GM12875 (cell line): ENCODE measurements around the gene TIGD1.

ENCODE experiments used
- H3K4me3 ChIP-seq: one replicate; pipeline ENCODE4 v1.5.1; 2011; ENCODE audit warnings: low read depth, low read length, control low read depth
- CTCF ChIP-seq: IDR thresholded peaks from 2 replicates; pipeline ENCODE4 v1.5.1; 2011; ENCODE audit warnings: low read depth, mild to moderate bottlenecking, control low read depth, inconsistent platforms, low read length, moderate library complexity, borderline replicate concordance; ENCODE audit not compliant: insufficient read depth

The TIGD1 gene

DNA sequence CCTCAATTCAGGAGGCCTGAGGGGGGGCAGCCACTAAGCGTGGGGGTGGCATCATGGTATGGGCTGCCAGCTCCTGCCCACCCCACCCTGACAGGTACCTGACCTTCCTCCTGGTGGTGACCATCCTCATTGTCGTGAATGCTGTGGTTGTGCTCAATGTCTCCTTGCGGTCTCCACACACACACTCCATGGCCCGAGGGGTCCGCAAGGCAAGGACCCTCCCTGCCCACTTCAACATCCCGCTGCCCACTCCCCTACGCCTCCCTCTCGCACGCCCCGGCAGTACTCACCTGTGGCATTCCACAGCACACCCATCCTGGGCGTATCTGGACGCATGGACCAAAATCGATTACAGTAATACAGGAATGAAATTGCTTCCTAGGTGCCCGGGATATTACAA is 6.9 kb downstream of the TIGD1 start:
- TF ChIP-seq CTCF, result no peak
- no peak overlapping the region for H3K4me3 ChIP-seq

DNA sequence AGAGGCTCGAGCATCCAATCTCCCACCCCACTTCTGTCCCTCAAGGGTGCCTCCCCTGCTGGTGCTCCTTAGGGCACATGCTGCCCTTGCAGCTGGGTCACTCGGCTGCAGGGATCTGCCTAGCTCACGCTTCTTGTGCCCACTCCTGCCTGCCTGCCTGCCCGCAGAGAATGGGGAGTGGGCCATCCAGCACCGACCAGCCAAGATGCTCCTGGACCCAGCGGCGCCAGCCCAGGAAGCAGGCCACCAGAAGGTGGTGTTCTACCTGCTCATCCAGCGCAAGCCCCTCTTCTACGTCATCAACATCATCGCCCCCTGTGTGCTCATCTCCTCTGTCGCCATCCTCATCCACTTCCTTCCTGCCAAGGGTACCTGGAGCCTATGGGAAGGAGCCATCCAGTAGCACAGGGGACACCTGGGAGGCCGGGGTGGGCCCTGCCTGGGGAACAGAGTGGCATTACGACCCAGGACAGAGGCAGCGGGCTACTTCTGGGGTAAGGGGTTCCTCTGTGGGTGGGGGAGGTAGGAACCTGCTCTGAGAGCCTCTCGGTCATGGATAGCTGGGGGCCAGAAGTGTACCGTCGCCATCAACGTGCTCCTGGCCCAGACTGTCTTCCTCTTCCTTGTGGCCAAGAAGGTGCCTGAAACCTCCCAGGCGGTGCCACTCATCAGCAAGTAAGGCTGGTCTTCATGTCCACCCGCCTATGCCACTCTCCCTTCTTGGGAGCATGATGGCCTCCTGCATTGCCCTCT is 7.5 kb downstream of the TIGD1 start:
- TF ChIP-seq CTCF, result no peak
- H3K4me3 ChIP-seq, result no peak overlapping the region

DNA sequence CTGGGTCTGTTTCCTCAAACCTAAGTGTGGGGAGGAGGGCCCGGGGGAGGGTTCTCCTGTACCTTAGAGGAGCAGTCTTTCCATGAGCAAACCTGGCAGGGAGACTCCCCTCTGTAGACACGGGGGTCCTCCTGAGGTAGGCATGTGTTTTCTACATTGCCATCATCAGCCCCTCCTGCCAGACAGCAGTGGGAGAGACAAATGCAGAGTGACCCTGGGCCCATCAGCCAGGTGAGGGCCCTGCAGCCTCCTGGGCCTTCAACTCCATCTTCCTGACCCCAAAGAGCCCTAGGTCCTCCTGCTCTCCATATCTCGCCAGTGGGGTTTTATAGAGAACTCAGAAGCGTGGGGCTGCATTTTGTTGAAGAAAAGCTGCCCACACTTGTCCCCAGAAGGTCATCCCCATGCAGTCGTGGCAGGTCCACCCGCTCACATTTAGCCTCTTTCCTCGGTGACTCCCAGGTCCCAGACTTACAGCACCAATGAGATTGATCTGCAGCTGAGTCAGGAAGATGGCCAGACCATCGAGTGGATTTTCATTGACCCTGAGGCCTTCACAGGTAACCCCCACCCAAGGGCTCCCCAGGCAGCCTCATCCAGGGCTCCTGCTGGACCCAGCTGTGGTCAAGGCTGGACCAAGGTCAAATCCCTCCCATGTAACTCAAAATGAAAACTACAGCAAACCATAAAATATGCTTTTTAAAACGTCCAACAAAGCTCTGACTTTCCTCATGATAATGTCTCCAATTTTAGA is 8.2 kb downstream of the TIGD1 start:
- no peak overlapping the region for H3K4me3 ChIP-seq
- TF ChIP-seq CTCF, result no peak

DNA sequence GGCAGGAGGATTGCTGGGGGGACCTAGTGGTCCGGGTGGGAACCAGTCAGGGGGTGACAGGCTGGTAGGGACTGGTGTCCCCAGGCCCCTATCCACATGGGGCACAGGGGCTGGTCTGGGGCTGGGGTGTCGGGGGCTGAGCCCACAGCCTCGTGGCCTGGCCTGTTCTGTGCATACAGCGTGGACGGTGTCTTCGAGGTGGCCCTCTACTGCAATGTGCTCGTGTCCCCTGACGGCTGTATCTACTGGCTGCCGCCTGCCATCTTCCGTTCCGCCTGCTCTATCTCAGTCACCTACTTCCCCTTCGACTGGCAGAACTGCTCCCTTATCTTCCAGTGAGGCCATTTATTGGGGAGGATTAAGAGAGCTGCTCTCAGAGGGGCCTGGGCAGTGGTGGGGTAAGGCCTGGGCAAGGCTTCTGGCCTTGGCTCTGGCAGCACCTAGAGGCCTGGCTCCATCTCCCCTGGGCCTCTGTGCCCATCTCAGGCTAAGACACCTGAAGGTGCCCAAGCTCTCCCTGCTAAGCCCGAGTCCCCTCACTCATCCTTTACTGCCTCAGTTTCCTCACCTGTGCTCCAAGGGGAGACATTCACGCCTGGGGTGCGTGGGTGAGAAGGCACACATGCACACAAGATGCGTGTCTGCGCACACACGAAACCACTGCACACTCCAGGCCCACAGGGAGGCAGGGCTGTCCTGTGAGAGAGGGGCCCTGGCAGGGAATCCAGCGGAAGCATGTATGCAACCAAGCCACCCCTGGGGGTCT is 9.0 kb downstream of the TIGD1 start:
- no peak for TF ChIP-seq CTCF
- no peak overlapping the region for H3K4me3 ChIP-seq

DNA sequence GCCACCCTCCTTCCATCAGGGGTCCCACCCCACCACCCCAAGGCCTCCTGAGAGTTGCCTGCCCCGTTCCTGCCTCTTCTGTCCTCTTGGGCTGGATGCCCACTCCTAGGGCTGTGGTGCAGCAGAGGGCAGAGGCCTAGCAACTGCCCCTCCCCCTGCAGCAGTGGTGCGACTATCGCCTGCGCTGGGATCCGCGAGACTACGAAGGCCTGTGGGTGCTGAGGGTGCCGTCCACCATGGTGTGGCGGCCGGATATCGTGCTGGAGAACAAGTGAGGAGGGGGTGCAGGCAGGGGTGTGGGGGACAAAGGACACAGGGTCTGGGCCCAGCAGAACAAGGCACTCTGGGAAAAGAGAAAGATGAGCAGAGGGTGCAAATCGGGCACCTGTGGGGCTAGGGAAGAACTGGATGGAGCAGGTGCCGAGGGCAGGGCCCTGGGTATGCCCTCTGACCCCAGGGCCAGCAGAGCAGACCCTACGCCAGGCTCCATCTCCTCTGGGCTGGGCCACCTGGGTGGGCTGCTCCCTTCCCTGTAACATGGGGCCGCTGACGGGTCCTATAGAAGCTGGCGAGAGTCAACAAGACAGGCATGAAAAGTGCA is 9.8 kb downstream of the TIGD1 start:
- no peak overlapping the region for H3K4me3 ChIP-seq
- TF ChIP-seq CTCF, result no peak

- TF ChIP-seq CTCF, result no peak
- no peak within 1 kb of the TSS for H3K4me3 ChIP-seq
Observed at GRCh38 chr2:232539298-232540231, 10.8 kb downstream of the TIGD1 start, which contains the start of gene CHRNG. CHRNG (plus strand) TSS chr2:232539692; CDS start chr2:232539748, 56 bp downstream.
